Peyer's patch (tissue), 4 donors: ENCODE data around the gene MFN2. TPM values are rescaled to one million over a fixed set of nuclear protein-coding genes. Genes with fewer than 3 reads are reported as not detected.
"Not testable (repeated sequence)": the region's sequence is repeated elsewhere in the genome, so short reads cannot be mapped to it uniquely, and the experiment has no call there.

Source experiments
- DNase-seq, 3 donors: peaks; one replicate each; pipeline ENCODE4 v3.0.0-alpha.2; 2017 to 2019
- H3K27ac ChIP-seq, 4 donors: fragments of 200-600 bp; sonication (generic); one replicate each; pipeline ENCODE4 v1.5.1; 2016 to 2019
- H3K27me3 ChIP-seq, 2 donors: fragments of 200-600 bp; sonication (generic); one replicate each; pipeline ENCODE4 v1.5.1; 2019
- H3K36me3 ChIP-seq, 3 donors: fragments of 200-600 bp; sonication (generic); one replicate each; pipeline ENCODE4 v1.5.1; 2016 to 2019
- H3K4me1 ChIP-seq, 4 donors: fragments of 200-600 bp; sonication (generic); one replicate each; pipeline ENCODE4 v1.5.1; 2016 to 2019
- H3K4me3 ChIP-seq, 4 donors: fragments of 200-600 bp; sonication (generic); 1 replicate in 3 of 4; 2 replicates in 1 of 4; pipeline ENCODE4 v1.5.1; 2016 to 2019; ENCODE audit warnings: mild to moderate bottlenecking in 1 of 4
- H3K9me3 ChIP-seq, 4 donors: fragments of 200-600 bp; sonication (generic); one replicate each; pipeline ENCODE4 v1.5.1; 2016 to 2019; ENCODE audit warnings: mild to moderate bottlenecking in 1 of 4
- POLR2A ChIP-seq, 2 donors: fragments of 450-650 bp; IDR thresholded peaks; one replicate each; pipeline ENCODE4 v1.5.1; 2017; ENCODE audit warnings: antibody characterized with exemption in 2 of 2, mild to moderate bottlenecking in 2 of 2, moderate library complexity in 2 of 2
- total RNA-seq, 4 donors: library from RNA; depleted of rRNA; stranded (reverse); fragments of >200 nt; gene quantifications; one replicate each; pipeline ENCODE4 v1.1.0, GENCODE V29; 2016
- TF ChIP-seq, protein P1 (sequence below), 6 experiments: fragments of 450-650 bp in 4 of 6; fragments of 200-600 bp in 2 of 6; sonication (generic) in 1 of 6; IDR thresholded peaks; one replicate each; pipeline ENCODE4 v1.5.1; 2017 to 2019; ENCODE audit warnings: antibody characterized with exemption in 6 of 6, mild to moderate bottlenecking in 3 of 6, moderate library complexity in 1 of 6

The MFN2 gene
- total RNA-seq, 4 donors from 2014 or later = 54.5 to 101 (median 94.9) TPM

DNA sequence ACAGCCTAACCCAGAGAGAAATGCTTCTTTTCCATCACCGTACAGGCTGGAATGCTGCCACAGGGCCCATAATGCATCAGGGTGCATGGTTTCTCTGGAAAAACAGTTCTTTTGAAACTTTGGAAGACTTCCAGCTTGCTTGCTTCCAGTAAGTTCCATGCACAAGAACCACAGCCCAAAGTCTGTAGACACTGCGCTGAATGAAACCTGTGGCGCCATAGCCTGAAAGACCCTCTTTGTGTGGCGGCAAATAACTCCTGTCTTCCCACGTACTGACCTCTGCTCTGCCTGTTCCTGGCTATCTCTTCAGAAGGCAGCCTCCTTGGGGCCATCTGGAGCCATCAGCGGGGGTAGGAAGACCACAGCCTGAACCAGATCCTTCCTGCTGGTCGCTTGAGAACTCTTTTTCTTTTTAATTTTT is 54.1 kb downstream of the MFN2 start:
- Histone ChIP-seq H3K9me3 (no peaks in the 10 kb centered on the region), H3K27me3 (no peaks in the 10 kb centered on the region), H3K27ac (no peak overlapping the region), H3K4me1 (peaks cover 0 to 3% (median 0%) of the 10 kb centered on the region in 4 donors), H3K36me3 (peaks cover 0 to 29% (median 0%) of the 10 kb centered on the region in 3 donors), H3K4me3 (no peak overlapping the region)
- TF ChIP-seq, protein P1, sequence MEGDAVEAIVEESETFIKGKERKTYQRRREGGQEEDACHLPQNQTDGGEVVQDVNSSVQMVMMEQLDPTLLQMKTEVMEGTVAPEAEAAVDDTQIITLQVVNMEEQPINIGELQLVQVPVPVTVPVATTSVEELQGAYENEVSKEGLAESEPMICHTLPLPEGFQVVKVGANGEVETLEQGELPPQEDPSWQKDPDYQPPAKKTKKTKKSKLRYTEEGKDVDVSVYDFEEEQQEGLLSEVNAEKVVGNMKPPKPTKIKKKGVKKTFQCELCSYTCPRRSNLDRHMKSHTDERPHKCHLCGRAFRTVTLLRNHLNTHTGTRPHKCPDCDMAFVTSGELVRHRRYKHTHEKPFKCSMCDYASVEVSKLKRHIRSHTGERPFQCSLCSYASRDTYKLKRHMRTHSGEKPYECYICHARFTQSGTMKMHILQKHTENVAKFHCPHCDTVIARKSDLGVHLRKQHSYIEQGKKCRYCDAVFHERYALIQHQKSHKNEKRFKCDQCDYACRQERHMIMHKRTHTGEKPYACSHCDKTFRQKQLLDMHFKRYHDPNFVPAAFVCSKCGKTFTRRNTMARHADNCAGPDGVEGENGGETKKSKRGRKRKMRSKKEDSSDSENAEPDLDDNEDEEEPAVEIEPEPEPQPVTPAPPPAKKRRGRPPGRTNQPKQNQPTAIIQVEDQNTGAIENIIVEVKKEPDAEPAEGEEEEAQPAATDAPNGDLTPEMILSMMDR (IDR thresholded peaks at IDR 0.05) = no peak
- no peak for TF ChIP-seq POLR2A (IDR thresholded peaks at IDR 0.05)
- DNase-seq = no peak

DNA sequence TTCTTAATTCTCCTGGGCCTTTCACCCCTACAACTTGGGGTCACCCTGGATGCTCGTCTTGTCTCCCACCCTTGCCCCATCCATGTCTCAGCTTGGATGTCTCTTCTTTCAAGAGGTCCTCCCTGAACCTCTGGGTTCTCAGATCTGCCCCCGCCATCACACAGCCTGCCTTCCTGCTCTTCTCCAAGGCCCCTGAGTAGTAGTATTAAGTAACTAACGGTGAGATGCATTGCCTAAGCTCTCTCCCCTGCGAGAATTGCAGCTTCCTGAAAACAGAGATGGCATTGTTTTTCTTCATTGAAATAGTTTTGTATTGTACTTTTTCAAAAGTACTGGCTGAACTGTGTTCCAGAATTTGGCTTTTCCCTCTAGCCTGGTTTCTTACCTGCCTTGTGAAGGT is 55.1 kb downstream of the MFN2 start:
- TF ChIP-seq, protein P1 (IDR thresholded peaks at IDR 0.05) = no peak
- TF ChIP-seq POLR2A (IDR thresholded peaks at IDR 0.05) = no peak

DNA sequence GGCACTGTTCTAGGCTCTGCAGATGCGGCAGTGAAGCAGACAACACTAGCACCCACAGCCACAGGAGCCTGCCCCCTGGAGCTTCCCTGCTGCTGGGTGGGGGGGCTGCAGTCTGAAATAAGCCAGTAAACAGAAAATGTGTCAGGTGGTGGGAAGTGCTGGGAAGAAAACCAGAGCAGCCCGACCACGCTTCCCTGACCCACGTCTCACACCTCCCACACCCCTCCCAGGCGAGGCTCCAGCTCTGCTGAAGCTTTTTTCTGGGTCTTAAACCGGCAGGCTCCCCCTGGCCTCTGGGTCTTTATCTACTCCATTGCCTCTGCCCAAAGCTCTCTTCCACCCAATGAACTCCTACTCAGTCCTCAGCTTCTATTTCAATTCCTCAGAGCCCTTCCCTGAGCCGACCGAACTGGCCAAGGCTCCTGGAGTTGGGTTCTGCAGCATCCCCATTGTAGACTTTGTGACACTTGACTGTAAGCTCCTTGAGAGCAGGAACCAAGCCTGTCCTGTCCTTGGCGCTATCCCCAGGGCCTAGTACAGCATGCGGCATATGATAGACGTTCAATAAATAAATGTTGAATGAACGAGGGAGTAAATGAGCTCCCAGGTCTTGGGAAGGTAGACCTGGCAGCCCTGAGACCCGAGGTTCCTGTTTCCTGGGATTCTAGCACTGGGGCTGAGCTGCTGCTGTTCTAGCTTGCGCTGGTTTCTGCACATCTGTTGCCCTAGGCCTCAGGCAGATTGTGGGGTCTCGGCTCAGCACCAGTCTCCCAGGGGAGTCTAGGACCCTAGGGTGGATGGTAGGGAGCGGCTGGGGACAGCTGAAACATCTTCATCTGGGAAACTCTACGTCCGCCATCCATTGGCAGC is 57.5 kb downstream of the MFN2 start:
- Histone ChIP-seq H3K4me1 (peaks cover 0 to 6% (median 0%) of the 10 kb centered on the region in 4 donors), H3K4me3 (no peak overlapping the region), H3K36me3 (peaks cover 0 to 3% (median 0%) of the 10 kb centered on the region in 3 donors), H3K27ac (no peak overlapping the region), H3K27me3 (no peaks in the 10 kb centered on the region), H3K9me3 (no peaks in the 10 kb centered on the region)
- no peak for TF ChIP-seq POLR2A (IDR thresholded peaks at IDR 0.05)
- TF ChIP-seq, protein P1 (IDR thresholded peaks at IDR 0.05) = no peak
- no peak for DNase-seq

More for the DNA sequence above, 55.1 kb downstream of the MFN2 start:
- no peaks in the 10 kb centered on the region for H3K9me3 ChIP-seq
- H3K4me1 ChIP-seq = peaks cover 0 to 6% (median 0%) of the 10 kb centered on the region in 4 donors
- DNase-seq = no peak
- H3K27ac ChIP-seq = no peak overlapping the region
- H3K36me3 ChIP-seq = peaks cover 0 to 20% (median 0%) of the 10 kb centered on the region in 3 donors
- no peak overlapping the region for H3K4me3 ChIP-seq
- H3K27me3 ChIP-seq = no peaks in the 10 kb centered on the region

DNA sequence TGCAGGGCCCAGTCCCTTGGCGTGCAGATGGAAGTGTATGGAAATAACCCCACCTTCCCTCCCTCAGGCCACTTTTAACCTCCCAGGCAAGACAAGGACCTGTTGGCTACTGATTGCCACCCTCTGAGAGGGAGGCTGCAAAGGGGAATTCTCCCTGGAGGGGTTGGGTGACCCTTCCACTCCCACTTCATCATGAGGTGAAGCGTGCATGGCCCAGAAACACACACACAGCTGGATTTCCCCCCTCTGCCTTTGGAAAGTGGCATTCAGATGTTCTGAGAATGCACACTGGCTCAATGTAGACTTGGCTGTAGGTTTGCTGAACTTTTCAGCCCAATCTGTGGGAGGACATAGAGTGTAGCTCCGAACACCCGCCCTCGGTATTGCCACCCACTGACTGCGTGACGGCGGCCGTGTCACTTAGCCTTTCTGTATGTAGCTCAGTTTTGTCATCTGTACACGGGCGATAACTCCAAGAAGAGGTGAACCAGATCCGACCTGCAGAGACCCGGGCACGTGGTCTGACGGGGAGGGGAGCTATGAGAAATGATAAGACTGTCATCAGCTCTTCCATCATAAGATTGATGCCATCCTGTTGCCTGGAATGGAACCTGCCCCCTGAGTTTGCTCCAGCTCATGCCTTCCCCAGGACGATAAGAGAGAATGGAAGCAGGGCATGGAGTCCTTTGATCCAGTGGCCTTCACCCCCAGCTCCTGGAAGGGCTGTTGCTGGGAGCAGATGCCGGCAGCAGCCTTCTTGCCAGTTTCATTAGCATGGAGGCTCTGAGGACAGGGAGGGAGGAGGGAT is 58.3 kb downstream of the MFN2 start:
- TF ChIP-seq, protein P1 (IDR thresholded peaks at IDR 0.05) = no peak
- no peak for TF ChIP-seq POLR2A (IDR thresholded peaks at IDR 0.05)
- Histone ChIP-seq H3K4me1 (peaks cover 0 to 6% (median 0%) of the 10 kb centered on the region in 4 donors), H3K27me3 (no peaks in the 10 kb centered on the region), H3K36me3 (no peaks in the 10 kb centered on the region), H3K4me3 (no peak overlapping the region), H3K27ac (peak overlapping the region in 2 of 4 donors; percentile 75 to 77), H3K9me3 (no peaks in the 10 kb centered on the region)
- no peak for DNase-seq

DNA sequence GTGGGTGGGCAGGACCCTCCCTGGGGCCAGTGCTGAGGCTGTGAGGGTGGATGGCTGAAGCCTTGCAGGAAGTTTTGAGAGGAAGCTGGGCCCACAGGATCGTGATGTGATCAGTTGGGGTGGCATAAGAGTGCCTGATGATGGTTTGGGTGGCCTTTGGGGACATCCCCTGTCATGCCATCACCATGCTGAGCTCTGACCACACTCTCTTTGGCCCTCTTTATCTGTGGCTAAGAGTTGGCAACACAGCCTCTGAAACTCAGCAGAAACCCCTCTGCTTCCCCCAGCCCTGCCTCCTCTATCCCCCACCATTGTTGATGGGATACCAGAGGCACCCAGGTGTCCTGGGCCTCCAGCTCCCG is 58.9 kb downstream of the MFN2 start:
- no peak for DNase-seq
- no peaks in the 10 kb centered on the region for H3K27me3 ChIP-seq
- H3K9me3 ChIP-seq = no peaks in the 10 kb centered on the region
- H3K4me3 ChIP-seq = no peak overlapping the region
- no peak for TF ChIP-seq POLR2A (IDR thresholded peaks at IDR 0.05)
- TF ChIP-seq, protein P1 (IDR thresholded peaks at IDR 0.05) = no peak
- H3K27ac ChIP-seq = peak overlapping the region in 2 of 4 donors; percentile 75 to 77
- H3K36me3 ChIP-seq = no peaks in the 10 kb centered on the region
- H3K4me1 ChIP-seq = peaks cover 0 to 6% (median 1%) of the 10 kb centered on the region in 4 donors

DNA sequence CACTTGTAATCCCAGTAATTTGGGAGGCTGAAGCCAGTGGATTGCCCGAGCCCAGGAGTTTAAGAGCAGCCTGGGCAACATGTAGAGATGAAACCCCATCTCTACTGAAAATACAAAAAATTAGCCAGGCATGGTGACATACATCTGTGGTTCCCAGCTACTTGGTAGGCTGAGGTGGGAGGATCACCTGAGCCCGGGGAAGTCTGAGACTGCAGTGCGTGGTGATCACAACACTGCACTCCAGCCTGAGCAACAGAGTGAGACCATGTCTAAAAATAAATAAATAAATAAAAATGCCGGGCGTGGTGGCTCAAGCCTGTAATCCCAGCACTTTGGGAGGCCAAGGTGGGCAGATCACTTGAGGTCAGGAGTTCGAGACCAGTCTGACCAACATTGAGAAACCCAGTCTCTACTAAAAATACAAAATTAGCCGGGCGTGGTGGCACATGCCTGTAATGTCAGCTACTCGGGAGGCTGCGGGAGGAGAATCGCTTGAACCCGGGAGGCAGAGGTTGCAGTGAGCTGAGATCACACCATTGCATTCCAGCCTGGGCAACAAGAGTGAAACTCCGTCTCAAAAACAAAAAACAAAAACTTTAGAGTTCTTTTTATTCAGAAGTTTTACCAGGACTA is 59.7 kb downstream of the MFN2 start:
- H3K27me3 ChIP-seq, H3K36me3 ChIP-seq, H3K9me3 ChIP-seq, H3K4me3 ChIP-seq, H3K4me1 ChIP-seq: not testable (repeated sequence)
- H3K27ac ChIP-seq = peak overlapping the region in 2 of 4 donors; percentile 75 to 77
- DNase-seq = peak in 2 of 3 donors; percentile 72
